Stimulated activated CD8-positive, alpha-beta memory T cell treated with anti-CD3 and anti-CD28 coated beads, Interleukin-15, amount 100 ng/mL, for 48 hours (primary cell): ENCODE results near the gene LAPTM4A.
"Not testable (repeated sequence)": the region's sequence is repeated elsewhere in the genome, so short reads cannot be mapped to it uniquely, and the experiment has no call there.

Experiments
- DNase-seq, 2 donors: peaks; one replicate each; pipeline ENCODE4 v3.0.0-alpha.2; 2020; ENCODE audit warnings: low read depth in 2 of 2

The LAPTM4A gene

DNA sequence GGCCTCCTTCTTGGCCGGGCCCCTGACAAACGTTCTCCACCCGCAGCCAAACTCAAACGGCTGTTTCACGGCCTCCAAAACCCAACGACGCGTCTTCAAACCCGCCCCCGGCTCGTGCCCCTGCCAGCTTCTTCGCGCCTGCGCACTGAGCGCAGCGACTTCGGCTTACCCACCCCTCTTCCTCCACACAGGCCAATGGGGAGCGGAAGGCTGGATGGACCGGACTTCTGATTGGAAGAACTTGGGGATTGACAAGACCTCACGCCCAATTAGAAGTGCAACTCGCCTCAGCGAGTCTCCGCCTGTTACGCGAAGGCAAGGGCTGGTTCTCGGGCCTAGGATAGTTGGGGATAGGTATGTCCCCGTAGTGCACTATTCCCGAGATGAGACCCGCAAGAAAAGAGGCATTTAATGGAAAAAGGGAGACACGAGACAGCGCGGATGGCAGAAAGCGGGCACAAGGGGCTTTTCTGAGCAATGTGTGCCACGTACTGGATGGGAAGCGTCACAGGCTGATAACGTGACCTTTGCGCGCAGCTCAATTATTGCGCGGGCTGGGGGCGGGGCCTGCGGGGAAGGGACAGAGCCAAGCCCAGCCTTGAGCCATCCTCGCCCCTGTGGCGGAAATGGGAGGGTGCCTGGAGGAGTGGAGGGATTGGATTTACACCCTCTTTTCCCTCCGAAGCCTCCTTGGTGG, at the start of gene LAPTM4A:
Gene LAPTM4A, minus strand, starts transcription at position 97 of the 697 bp plus-strand sequence. CDS start 108 bp downstream, outside the sequence.
- DNase-seq: peak; percentile 96 to 97

DNA sequence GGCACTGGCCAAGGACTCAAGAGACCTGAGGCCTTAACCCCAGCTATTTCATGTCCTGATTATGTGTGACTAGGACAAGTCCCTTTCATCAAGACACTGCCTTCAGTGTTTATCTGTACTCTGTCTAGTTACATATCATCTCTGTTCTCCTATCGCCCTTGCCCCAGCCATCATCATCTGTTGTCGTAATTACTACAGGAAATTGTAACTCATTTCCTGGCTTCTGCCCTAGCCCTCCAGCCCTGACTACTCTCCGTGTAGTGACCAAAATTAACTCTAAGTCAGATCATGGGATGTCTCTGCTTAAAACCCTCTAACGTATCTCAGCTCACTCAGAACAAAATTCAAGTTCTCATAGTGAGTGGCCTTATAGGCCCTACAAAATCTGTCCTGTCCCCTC, 49.3 kb upstream of the LAPTM4A start:
- DNase-seq: no peak

DNA sequence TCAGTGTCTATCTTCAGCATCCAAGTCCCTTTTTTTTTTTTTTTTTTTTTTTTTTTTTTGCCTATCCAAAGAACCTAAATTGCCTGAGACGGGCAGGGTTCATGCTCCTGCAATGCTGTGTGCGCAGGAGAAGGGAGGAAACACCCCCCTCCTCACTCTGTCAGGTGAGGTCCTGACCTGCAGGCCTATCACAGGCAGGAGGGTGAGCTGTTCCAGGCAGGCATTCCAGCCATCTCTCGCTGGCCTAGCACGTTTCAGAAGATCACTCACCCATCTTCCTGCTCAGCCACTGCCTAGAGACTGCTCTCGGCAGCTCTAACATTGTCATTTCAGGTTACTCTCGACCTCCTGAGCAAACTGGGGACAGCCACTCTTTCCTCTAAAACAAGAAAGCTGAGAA, 48.4 kb upstream of the LAPTM4A start:
- DNase-seq: no peak

DNA sequence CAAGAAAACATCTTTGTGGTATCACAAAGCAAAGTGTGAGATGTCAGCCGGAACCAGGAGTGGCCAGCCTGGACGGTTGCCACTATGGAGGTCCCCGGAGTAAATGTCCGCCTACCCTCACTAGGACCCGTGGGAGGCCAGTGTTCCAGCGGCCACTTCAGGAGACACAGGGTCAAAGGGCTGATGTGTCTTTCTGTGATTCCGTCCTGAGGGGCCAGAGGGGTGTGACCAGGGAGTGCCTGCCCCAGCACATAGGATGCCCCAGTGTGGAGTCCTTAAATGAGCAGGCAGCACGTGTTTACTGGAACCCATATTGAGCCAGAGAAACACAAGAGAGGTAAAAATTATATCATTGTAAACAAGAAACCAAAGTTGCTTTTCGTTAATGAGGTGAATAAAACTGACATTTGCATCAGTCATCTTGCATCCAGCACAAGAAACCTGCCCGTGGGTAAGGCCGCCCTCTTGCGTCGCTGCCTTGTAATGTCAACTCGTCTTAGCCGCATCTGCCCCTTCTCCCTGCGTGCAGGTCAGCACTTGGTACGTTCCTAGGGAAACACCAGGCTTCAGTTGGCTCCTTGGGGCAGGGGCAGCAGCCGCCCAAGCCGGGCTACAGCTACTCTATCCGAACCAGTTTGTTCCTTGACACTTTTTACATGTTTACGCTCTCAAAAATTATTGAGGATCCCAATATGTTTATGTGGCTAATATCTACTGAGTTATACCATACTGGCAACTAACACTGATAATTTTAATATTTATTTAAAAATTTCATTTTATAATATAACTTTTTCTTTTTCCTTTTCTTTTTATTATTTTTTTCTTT, 46.7 kb upstream of the LAPTM4A start:
- peak; percentile 36 to 65 for DNase-seq

DNA sequence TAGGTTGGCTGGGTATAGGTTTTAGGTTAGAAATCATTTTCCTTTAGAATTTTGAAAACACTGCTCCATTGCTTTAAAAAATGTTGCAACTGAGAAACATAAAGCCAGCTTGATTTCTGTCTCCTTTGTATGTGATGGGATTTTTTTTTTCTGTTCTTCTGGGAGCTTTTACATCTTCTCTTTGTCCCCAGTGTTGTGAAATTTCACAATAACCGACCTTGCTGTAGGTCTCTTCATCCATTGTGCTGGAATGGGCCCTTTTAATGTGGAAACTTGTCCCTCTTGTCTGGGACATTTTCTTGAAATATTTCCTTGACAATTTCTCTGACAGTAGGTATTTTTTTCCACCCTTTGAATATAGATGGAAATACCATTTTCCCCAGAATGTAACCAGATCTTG, 44.0 kb upstream of the LAPTM4A start:
- no peak for DNase-seq

DNA sequence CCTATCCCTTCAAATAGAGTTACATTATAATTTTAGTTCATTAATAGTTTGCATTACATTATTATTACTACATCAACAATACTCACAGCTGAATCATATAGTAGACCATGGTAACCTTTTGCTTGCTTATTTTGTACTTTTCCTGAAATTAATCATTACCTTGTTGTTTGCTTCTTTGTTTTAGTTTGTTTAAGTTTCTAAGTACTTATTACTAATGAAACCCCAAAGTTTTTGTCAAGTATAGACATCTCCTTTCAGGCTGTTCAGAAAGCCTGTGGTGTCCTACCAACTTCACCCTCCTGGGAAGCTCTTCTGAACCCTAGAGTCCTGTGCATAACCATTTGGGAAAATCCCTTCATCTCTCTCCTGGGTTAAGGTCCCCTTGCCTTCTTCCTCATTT, 43.5 kb upstream of the LAPTM4A start:
- DNase-seq: no peak

DNA sequence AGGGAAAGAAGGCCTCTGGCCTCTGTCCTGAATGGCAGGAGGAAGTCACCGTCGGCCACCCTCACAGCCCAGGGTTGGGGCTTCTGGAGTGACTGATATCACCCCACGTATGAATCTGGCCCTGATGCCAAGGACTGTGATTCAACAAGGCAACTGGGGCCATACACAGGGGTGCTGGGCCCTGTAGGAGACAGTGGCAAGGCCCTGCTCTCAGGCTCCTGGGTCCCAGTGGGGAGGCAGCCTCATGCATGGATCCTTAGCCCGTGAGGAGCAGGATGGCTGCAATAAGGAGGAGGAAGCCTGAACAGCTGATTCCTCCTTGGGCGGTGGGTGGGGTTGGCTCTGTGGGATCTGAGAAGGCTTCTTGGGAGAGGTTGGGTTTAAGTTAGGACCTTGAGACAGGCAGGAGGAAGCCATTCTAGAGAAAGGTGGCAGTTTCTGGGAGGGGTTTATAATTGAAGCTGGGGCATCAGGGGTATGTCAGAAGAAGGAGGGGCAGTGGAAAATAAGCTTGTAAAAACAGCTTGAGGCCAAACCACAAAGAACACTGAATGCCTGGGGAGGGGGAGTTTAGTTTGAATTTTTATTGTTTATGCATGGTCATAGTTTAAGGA, 42.8 kb upstream of the LAPTM4A start:
- no peak for DNase-seq

DNA sequence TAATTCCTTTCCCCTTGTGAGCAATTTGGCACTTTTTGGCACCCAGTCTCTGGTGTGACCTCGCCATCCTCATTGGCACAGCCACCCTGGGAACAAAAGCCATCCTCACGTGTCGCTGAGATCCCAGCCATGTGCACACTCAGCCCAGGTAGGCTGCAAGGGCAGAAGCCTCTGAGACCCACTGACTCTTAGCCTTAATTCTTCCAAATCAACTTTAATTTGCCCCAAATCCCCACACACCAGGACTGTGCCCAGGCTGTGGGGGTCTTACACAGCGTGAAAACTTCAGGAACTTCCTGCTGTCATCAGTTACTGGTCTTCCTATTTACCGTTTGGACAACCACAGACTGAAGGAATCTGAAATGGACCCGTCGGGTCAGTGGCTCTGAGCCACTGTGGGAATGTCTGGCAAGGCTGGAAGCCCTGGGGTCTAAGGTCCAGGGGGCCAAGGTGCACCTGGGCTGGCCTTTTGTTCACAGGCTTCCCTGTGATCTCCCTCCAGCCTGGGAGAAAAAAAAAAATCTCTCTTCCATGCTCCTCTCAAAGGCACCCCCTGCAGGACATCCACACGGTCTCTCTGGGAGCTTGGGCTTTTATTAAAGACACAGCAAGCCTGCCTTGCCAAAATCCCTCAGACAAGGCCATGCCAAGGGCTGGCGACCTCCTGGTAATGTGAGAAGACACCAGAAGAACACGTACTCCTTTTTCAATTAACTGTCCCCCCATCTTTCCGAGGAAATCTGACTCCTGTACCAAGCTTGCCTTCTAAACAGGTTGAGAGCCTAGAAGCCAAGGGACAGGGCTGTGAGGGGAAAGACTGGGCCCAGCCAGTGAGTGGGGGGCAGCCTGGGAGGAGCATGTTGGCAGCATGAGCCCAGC, 42.1 kb upstream of the LAPTM4A start:
- DNase-seq: no peak

DNA sequence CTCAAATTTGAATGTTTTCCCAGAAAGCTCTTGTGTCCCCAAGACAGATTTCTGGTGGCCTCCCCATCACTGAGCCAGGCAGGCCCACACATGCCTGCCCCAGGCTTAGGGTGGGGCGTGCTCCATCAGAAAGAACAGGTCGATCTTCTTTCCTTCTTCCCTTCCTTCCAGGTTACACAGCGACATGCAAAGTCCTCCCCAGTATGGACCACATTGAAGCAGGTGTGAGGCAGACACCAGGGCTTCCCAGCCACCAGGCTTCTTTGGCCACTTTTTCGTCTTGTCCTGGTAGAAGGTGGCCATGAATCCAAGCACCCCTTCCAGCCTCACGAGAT, 41.4 kb upstream of the LAPTM4A start:
- DNase-seq: no peak

DNA sequence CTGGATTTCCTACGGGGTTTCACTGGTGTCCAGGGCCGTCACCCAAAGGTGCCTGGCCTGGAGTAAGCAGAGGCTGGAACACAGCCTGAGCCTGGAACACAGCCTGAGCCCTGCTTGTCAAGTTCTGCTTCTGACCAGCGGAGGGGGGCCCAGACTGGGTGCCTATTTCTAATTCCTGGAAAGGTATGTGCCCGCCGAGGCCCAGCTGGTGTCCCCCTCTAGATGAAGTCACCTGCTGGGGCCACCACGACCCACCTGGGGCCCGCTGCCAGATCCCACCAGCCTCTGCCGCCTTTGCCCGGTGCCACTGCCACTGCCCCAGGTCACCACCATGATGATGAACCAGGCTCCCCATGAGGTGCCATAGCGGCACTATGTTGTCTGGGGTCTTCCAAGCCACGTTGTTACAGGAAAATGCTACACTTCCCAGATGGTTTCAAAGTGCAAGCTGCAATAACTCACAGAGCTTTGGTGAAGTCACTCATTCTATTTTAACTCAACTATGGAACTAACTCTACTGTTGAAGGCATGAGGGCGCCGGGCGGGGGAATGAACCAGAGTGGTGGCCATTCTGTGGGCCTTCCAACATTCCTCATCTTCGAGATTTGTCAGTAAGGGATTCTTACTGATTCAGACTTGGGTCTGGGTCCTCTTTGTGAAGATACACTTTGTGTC, 40.9 kb upstream of the LAPTM4A start:
- no peak for DNase-seq

DNA sequence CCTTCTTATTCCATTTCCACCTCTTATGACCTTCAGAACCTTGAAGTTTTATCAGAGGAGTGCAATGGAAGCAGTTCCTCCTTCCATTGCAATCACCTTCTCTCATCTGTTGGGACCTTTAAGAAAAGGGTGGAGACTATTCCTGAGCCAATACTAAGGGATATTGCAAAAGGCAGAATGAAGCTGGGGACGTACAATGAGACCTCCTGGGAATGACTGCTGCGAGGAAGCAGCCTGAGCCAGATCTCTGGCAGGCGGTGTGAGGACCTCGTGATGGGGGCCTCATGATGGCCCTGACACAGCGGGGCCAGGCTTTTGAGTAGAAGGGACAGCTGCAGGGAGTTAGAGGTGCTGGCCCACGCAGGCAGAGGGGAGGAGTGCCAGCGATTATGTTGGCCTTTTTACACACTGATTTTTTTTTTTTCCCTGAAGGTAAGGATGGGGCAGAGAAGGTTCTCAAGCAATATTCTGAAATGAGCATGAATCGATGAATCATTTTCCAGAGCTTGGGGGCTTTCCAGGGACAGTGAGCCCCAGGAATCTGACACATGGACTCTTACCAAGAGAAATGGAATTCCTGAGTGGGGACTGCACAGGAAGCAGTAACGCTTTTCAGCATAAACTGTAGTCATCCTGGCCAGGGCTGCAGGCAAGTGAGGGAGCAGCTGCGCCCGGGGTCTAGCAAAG, 40.0 kb upstream of the LAPTM4A start:
- no peak for DNase-seq

DNA sequence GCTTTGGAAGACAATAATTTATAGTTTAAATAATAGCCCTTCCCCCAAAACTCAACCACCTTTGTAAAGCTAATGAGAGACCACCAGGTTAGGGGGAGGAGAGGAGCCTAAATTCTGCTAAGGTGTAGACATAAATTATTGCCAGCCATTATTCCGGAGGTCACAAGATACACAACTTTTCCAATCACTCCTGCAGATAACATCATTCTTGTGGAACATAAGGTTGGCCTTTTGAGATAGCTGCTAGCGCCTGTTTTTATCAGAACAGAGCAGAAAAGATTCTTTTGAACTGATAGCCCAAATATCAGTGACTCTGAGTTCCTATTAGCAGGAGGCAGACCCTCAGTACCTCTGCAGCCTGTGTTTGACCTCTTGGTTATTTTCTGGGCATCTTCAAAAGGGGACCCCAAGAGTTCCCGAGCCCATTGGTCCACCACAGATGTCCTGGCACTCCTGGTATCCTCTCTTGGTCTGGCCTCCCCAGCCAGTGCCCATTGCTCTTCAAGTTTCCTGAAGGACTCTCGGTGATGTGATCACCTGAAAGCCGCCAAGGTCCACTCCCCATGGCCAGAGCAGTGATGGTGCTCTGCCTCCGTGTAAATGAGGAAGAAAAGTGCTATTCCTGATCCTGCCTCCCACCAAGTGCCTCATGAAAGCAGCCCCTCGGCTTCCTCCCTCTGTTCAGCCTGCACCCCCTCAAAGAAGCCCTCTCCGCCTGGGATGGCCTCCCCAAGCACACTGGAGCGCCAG, 38.5 kb upstream of the LAPTM4A start:
- no peak for DNase-seq

DNA sequence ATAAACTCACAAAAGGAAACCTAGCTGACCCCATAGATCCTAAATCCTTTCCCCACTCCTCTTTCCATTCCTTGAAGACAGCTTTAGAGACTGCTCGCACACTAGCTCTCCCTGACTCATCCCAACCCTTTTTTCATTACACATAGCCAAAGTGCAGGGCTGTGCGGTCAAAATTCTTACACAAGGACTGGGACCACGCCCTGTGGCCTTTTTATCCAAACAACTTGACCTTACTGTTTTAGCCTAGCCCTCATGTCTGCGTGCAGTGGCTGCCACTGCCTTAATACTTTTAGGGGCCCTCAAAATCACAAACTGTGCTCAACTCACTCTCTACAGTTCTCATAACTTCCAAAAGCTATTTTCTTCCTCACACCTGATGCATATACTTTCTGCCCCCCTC, 34.5 kb upstream of the LAPTM4A start:
- not testable (repeated sequence) for DNase-seq

DNA sequence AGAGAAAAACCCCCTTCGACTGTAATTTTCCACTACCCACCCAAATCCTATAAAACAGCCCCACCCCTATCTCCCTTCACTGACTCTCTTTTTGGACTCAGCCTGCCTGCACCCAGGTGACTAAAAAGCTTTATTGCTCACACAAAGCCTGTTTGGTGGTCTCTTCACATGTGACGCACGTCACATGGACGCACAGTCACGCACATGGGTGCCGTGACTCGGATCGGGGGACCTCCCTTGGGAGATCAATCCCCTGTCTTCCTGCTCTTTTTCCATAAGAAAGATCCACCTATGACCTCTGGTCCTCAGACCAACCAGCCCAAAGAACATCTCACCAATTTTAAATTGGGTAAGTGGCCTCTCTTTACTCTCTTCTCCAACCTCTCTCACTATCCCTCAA, 31.4 kb upstream of the LAPTM4A start:
- DNase-seq: not testable (repeated sequence)

DNA sequence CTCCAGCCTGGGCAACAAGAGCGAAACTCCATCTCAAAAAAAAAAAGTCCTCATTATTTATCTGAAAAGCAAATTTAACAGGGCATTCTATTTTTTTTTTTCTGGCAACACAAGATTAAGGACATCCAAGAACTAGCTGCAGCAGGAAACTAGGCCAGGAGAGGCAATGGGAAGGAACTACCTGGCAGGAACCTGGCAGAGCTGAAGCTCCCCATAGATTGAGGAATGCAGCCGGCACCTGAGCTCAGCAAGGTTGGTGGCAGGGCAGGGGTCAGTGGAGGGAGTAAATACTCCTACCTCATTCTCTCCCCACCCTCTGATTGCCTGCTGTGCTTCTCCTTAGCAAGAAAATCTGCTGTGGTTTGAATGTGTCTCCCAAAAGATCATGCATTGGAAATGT, 30.4 kb upstream of the LAPTM4A start:
- DNase-seq: no peak

DNA sequence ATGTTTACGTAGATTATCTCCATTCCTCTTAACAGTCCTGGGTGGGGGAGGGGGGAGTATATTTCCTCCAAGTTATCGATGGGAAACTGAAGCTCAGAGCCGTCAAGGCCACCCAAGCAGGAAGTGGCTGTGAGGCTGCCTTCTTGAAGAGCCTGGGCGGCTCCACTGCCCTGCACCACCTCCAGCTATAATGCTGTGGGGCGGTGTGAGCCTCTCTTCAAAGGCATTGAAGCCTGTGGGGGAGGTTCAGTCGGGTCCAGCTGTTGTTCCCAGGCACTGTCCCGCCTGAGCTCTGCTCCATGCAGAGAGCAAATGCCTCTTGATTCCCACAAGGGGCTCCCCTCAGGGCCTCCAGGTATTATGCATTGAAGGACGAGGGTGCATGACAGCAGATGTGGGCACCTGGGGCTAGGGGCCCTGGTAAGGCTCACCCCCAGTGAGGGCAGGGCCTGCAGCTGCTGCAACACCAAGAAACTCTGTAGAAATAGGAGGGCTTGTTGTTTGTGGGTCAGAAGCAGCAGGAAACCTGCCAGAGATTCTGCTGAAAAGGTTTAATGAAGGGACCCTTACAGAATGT, 29.5 kb upstream of the LAPTM4A start:
- DNase-seq: no peak

DNA sequence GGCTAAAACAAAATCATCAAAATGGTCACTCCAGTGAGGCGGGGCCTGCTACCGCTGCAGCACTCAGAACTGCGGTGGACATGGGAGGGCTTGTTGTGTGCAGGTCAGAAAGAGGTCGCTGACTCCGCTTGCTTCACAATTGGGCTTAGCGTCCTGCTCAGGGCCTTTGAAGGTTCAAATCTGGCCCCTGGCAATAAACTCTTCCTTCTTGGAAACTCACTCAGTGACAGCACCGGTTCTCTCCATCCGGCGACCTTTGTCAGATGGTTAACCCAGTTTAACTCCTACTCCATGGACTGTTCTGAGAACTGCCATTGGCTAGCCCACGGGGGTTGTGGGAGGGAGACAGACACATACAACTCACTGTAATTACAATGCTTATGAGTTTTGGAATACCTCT, 29.0 kb upstream of the LAPTM4A start:
- no peak for DNase-seq

DNA sequence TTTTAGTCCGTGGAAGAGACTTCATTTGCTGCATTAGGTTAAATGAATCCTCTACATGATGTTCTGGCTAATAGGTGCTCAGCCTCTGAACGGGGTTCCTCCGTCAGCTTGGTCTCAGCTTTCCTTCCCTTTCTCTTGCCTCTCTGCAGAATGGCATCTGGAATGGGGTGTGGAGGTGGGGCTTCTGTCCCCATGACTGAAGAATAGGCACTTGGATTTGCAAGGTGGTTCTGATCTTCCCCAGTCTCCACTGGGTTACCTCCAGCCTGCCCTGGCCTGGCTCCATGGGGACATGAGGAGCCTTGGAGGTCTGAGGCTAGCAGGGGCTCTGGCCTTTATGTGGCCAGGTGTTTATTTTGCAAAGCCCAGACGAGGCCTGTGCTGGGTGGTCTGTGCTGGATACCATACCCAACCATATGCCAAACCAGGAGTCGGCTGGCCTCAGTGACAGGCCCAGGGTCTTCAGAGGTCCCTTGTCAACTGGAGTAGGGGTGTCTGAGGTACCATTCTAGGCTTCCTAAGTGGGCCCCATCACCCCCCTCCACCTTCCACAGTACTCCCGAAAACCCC, 28.2 kb upstream of the LAPTM4A start:
- no peak for DNase-seq

DNA sequence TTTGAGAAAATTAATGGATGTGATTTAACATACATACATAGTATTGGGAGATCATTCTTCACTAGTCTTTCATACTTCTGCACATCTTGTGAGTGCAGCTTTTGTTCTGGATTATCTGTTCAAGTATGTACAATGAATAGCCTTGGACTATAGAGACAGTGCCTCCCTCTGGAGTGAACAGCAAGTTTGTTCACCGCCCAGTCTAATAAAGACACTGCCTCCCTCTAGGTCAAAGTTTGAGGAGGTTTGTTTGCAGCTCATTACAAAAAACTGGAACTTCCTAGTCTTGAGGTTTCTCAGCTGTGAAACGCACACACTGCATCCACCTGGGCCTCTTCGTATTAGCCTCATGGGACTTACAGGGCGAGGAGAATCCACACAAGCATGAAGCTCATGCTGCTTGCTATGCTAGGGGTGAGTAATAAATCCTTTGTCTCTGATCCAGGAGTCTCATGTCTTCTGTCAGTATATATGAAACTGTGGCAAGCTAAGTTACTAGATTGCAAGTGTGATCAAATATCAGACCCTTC, 26.0 kb upstream of the LAPTM4A start:
- no peak for DNase-seq
